ENCODE results near the gene PCDHB12.
"Not testable (repeated sequence)": the region's sequence is repeated elsewhere in the genome, so short reads cannot be mapped to it uniquely, and the experiment has no call there.

Gene PCDHB12

GRCh38 chr5:141210281-141210680 is 1.8 kb downstream of the PCDHB12 start:
- not testable (repeated sequence) for DNase-seq (ENCODE audit: low read depth)

DNA sequence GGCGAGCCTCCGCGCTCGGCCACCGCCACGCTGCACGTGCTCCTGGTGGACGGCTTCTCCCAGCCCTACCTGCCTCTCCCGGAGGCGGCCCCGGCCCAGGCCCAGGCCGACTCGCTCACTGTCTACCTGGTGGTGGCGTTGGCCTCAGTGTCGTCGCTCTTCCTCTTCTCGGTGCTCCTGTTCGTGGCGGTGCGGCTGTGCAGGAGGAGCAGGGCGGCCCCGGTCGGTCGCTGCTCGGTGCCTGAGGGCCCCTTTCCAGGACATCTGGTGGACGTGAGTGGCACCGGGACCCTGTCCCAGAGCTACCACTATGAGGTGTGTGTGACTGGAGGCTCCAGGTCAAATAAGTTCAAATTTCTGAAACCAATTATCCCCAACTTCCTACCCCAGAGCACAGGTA is 2.3 kb downstream of the PCDHB12 start:
- not testable (repeated sequence) for DNase-seq (ENCODE audit: low read depth)

DNA sequence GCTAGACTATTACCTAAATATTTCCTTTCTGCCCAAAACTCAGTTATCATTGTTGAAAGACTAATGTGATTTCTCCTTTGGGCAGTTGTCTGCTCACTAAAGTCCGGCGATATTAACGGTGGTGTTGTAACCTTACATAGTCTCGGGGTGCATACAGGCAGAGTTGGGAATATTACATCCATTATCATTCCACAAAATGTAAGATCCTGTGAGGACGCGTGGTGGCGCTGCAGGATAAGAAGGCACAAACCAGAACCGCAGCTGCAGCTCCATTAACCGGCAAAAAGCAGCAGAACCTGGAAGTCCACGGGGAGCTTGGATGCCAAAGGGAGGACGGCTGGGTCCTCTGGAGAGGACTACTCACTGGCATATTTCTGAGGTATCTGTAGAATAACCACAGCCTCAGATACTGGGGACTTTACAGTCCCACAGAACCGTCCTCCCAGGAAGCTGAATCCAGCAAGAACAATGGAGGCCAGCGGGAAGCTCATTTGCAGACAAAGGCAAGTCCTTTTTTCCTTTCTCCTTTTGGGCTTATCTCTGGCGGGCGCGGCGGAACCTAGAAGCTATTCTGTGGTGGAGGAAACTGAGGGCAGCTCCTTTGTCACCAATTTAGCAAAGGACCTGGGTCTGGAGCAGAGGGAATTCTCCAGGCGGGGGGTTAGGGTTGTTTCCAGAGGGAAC is 5.3 kb downstream of the PCDHB12 start, which contains the start of gene PCDHB13:
PCDHB13 (plus strand) TSS at position 264 of the 684 bp plus-strand sequence; CDS start at position 469, 205 bp downstream.
- peak; percentile 54 for DNase-seq (ENCODE audit: low read depth)

- not testable (repeated sequence) for DNase-seq (ENCODE audit: low read depth)
Observed at GRCh38 chr5:141214583-141214982, 6.1 kb downstream of the PCDHB12 start.

GRCh38 chr5:141215504-141215903 is 7.0 kb downstream of the PCDHB12 start:
- not testable (repeated sequence) for DNase-seq (ENCODE audit: low read depth)

- not testable (repeated sequence) for DNase-seq (ENCODE audit: low read depth)
Observed at GRCh38 chr5:141216035-141216434, 7.5 kb downstream of the PCDHB12 start.

- peak; percentile 66 for DNase-seq (ENCODE audit: low read depth)
Observed at GRCh38 chr5:141223112-141223783, 14.7 kb downstream of the PCDHB12 start, which contains the start of gene PCDHB14. PCDHB14 (plus strand) TSS chr5:141223343; CDS start chr5:141223506, 163 bp downstream.

GRCh38 chr5:141224844-141225243 is 16.3 kb downstream of the PCDHB12 start:
- DNase-seq (ENCODE audit: low read depth) = not testable (repeated sequence)

- not testable (repeated sequence) for DNase-seq (ENCODE audit: low read depth)
Observed at GRCh38 chr5:141225421-141225820, 16.9 kb downstream of the PCDHB12 start.

DNA sequence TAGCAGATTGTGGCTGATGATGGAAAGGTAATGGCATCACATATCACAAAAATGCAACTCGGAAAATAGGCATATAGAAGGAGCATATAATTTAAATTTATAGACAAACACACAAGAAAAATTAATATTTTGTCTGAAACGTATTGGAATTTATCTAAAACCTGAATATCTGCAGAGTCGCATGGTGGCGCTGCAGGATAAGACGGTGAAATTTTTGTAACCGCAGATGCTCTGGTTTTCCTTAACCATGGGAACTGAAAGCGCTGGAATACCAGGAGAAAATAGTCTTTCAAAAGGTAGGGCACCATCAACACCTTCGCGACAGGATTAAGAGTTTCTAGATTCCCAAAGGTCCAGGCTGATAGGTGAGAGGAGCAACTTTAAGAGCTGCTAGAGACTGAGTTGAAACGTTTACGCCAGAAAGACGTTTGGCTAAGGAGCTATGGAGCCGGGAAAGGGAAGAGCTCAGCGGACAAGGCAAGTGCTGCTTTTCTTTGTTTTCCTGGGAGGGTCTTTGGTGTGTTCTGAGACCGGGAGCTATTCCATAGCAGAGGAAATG is 25.7 kb downstream of the PCDHB12 start:
- DNase-seq (ENCODE audit: low read depth) = peak; percentile 15

- DNase-seq (ENCODE audit: low read depth) = not testable (repeated sequence)
Observed at GRCh38 chr5:141235922-141236321, 27.4 kb downstream of the PCDHB12 start.

- DNase-seq (ENCODE audit: low read depth) = no peak
Observed at GRCh38 chr5:141236516-141237313, 28.2 kb downstream of the PCDHB12 start.

- no peak for DNase-seq (ENCODE audit: low read depth)
Observed at GRCh38 chr5:141241496-141241895, 33.0 kb downstream of the PCDHB12 start.

DNA sequence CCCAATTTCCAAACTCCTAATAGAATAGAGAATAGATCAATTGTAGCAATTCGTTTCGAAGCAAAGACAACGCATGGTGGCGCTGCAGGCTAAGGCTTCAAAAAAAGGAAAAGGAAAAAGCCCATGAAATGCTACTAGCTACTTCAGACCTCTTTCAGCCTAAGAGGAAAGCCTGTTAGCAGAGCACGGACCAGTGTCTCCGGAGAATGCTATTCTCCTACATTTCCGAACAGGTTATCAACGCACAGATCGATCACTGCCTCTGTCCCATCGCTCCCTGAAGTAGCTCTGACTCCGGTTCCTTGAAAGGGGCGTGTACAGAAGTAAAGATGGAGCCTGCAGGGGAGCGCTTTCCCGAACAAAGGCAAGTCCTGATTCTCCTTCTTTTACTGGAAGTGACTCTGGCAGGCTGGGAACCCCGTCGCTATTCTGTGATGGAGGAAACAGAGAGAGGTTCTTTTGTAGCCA is 36.8 kb downstream of the PCDHB12 start, which contains the start of gene PCDHB15:
PCDHB15 (plus strand) TSS at position 146 of the 468 bp plus-strand sequence; CDS start at position 330, 184 bp downstream.
- peak; percentile 29 for DNase-seq (ENCODE audit: low read depth)

- not testable (repeated sequence) for DNase-seq (ENCODE audit: low read depth)
Observed at GRCh38 chr5:141246971-141247370, 38.5 kb downstream of the PCDHB12 start.

DNA sequence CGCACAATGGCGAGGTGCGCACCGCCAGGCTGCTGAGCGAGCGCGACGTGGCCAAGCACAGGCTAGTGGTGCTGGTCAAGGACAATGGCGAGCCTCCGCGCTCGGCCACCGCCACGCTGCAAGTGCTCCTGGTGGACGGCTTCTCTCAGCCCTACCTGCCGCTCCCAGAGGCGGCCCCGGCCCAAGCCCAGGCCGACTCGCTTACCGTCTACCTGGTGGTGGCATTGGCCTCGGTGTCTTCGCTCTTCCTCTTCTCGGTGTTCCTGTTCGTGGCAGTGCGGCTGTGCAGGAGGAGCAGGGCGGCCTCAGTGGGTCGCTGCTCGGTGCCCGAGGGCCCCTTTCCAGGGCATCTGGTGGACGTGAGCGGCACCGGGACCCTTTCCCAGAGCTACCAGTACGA is 38.9 kb downstream of the PCDHB12 start:
- DNase-seq (ENCODE audit: low read depth) = not testable (repeated sequence)

- no peak for DNase-seq (ENCODE audit: low read depth)
Observed at GRCh38 chr5:141250576-141250975, 42.1 kb downstream of the PCDHB12 start.

DNA sequence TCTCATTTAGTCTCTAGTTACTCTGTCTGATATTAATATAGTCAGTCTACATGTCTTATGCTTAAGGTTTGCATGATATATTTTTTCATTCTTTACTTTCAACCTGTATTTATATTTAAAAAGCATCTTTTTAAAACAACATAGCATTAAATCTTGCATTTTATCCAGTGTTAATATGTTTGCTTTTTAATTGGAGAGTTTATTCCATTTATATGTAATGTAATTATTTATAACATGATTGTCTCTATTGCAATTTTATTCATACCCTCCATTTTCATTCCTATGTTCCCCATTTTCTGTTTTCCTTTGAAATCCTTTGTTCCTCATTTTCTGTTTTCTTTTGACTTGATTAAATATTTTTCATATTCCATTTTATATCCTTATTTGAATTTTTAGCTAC is 49.9 kb downstream of the PCDHB12 start:
- DNase-seq (ENCODE audit: low read depth) = no peak

DNA sequence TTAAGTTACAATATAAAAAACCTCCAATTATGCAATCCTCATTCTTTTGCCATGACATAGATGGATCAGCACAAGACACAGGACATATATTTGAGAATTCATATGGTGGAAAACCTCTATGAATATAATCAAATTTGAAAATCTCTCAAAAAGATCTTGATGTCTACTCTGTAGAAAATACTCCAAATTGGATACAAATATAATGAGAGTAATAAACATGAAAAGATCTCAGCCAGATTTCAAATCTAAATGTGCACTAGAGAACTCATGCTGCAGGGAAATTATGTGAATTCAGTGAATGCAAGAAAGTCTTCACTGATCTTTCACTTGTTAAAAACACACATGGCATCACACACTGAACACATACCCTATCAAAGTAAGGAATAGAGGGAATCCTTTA is 50.4 kb downstream of the PCDHB12 start:
- DNase-seq (ENCODE audit: low read depth) = no peak

DNA sequence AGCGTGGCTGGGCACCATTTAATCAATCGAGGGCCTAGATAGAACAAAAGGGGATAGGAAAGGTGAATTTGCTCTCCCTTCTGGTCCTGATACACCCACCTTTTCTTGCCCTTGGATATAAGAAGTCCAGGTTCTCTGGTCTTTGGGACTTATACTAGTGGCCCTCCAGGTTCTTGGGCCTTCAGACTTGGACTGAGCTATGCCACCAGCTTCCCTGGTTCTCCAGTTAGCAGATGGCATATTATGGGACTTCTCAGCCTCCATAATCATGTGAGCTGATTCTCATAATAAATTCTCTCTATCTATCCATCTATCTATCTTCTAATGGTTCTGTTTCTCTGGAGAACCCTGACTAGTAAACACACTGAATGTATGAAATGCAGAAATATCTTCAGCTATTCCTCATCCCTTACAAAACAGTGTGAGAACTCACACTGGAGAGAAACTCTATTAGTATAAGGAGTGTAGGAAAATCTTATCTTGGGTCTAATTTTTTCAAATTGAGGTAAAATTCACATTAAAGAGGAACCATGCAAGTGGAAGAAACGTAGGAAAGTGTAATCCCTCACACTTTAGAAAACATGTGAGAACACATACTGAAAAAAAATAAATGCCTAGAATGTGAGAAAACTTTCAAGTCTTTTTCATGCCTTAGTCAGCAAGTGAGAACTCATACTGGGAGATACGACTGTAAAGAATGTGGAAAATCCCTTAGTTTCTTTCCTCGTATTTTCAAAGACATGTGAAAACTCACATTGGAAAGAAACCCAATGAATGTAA is 52.1 kb downstream of the PCDHB12 start:
- DNase-seq (ENCODE audit: low read depth) = peak; percentile 31

GRCh38 chr5:141261238-141261546 is 52.7 kb downstream of the PCDHB12 start:
- DNase-seq (ENCODE audit: low read depth) = no peak

Measured in ELR (cell line).